Ureter (tissue), 1 donor: ENCODE results near the gene NLGN4Y. TPM values are rescaled to one million over a fixed set of nuclear protein-coding genes. Genes with fewer than 3 reads are reported as not detected.

Experiments
- DNase-seq: peaks from one replicate; pipeline ENCODE4 v3.0.0-alpha.2; 2020; ENCODE audit warnings: low spot score
- total RNA-seq: library from RNA; stranded (reverse); gene quantifications from one replicate; pipeline ENCODE4 v1.2.4, GENCODE V29; 2023
- donor health status: DM: yes; HTN: yes; CAD: no.

NLGN4Y gene
- not detected for total RNA-seq

GRCh38 chrY:14524272-14525231 is at the start of gene NLGN4Y:
Gene NLGN4Y (plus strand): TSS chrY:14524529. CDS start chrY:14622120, 97,591 bp downstream.
- no peak for DNase-seq

GRCh38 chrY:14485935-14486334 is 38.4 kb upstream of the NLGN4Y start:
- DNase-seq, result no peak

GRCh38 chrY:14490226-14490625 is 34.1 kb upstream of the NLGN4Y start:
- DNase-seq, result no peak

DNA sequence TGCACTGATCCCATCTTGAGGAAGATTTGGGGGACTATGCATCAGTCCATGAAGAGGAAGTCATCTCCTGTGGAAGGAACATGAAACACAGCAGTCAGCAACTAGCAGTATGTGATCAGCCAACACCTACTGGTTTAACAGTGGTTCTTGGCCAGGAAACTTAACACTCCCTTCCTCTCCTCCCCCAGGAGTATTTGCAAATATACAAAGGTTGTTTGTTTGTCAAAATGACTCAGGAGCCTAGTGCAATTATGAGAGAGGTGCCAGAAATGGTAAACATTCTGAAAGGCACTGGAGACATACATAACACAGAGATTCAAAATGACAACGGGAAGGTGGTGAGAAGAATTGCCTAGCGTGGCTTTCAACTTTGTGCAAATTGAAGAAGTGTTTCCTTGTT is 26.3 kb upstream of the NLGN4Y start:
- DNase-seq, result no peak

DNA sequence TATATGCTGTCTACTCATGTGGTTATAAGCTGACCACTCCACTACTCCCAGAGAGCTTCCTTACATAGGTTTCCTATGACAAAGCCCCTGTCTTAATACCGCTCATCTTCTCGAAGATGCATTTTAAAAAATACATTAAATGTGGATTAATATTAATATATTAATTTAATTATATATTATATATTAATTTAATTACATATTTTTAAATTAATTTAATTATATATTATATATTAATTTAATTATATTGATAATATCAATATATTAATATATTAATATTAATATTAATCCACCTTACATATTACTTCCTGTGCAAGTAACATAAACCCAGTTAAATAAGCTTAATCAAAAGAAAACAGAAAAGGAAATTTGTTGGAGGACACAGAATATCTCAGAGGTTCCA is 19.7 kb upstream of the NLGN4Y start:
- DNase-seq, result no peak

GRCh38 chrY:14522379-14522950 is 1.9 kb upstream of the NLGN4Y start:
- no peak for DNase-seq

DNA sequence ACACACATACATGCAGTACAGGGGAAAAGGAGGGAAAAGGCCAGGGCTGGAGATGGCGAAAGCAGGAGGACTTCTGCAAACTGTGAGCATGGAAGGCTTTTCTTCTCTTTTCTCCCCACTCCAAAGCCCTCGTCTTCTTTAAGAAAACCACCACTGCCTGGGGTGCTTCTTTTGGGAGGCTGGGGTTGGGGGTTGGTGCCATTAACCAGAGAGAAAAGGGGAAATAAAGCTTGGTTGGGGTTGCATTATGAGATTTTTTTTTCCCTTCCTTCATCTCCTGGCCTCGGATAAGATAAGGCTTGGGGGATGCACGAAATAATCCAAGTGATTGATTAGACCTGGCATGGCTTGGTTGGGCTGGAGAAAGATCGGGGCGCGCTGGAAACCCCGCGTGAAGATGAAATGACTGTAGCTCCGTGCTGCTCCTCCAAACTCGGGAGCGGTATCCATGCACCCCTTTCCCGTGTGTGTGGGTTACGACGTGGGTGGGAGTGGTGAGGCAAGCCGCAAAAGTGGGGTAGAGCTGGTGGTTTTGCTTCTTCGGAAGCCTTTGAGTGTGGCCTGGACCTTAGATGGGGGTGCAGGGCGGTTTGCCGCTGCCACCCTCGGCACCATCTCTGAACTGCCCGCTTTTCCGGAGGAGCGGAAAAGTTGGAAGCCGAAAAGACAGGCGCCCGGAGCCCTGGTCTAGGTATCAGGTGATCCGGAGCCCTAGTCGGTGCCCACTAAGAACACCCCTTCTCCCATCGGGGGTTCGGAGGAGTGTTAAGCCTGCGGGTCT is 648 bp upstream of the NLGN4Y start:
- no peak for DNase-seq

DNA sequence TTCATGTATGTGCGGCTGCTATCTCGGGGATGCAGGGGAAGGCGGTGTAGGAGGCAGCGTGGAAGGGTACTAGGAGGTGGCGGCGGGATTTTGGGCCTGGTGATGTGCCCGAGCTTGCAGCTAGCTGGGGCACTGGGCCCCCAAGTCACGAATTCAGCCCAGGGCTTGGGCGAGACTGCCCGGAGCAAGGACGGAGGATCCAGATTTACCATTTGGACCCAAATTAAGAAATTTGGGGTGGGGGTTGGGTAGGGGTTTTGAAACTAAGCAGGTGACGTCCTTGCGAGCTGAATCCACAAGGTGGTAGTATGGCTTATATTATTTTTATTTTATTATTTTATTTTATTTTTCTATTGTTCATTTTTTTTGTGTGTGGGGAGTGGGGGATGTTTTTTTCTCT is 986 bp downstream of the NLGN4Y start:
- DNase-seq, result no peak

DNA sequence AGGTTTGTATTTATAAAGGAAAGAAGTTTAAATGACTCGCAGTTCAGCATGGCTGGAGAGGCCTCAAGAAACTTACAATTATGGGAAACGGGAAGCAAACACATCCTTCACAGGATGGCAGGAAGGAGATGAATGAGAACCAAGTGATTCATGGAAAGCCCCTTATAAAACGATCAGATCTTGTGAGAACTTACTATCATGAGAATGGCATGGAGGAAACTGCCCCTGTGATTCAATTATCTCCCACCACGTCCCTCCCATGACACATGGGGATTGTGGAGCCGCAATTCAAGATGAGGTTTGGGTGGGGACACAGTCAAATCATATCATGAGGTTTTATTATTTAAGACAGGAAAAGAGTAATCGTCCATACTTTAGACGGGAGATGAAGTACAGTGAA is 4.0 kb downstream of the NLGN4Y start:
- DNase-seq, result no peak

- no peak for DNase-seq
Observed at GRCh38 chrY:14536703-14537102, 12.4 kb downstream of the NLGN4Y start.

- no peak for DNase-seq
Observed at GRCh38 chrY:14543506-14543905, 19.2 kb downstream of the NLGN4Y start.

DNA sequence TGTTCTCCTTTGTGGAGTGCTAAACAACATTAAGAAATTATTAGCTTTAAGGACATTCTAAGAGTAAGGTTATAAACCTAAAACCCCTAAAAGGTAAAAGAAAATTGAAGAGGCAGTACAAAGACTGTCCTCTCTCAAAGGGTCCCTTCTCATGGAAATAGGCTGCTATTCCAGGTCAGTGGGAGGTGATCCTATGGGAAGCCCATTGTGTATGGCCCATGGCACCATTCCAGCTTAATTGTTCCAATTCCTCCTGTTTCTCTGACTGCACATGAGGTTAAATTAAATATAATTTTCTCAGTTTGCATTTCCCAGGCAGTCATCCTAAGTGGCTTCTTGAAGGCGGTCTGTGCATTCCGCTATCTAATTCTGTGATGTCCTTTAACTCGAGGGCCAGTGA is 57.0 kb downstream of the NLGN4Y start:
- no peak for DNase-seq

GRCh38 chrY:14586725-14587124 is 62.4 kb downstream of the NLGN4Y start:
- no peak for DNase-seq

DNA sequence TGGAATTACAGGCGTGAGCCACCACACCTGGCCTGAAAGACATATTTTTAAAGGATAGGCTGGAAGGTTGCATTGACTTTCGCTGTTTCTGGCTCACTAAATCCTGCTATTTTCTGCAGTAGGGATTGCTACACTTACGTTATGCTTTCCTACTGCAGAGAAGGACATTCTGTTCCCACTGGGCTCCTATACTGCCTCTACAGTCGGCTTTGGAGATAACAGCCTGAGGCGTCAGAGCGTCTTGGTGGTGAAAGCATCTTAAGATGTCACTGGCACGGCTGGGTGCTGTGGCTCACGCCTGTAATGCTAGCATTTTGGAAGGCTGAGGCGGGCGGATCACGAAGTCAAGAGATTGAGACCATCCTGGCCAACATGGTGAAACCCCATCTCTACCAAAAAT is 77.0 kb downstream of the NLGN4Y start:
- no peak for DNase-seq

- DNase-seq, result no peak
Observed at GRCh38 chrY:14617625-14618024, 93.3 kb downstream of the NLGN4Y start.

DNA sequence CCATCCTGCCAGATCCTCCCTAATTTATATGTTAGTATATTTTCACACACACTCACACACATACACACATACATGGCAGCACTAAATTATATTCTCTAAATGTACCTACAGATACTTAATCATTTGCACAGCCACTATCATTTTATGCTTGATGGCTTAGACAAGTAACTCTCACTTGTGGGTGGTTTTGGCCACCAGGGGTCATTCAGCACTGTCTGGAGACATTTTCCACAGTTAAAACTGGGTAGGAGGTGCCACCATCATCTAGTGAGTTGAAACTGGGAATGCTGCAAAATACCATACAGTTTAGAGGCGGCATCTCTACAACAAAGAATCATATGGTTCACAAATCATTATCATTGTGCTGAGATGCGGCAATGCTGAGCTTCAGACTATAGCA is 94.2 kb downstream of the NLGN4Y start:
- DNase-seq, result no peak

DNA sequence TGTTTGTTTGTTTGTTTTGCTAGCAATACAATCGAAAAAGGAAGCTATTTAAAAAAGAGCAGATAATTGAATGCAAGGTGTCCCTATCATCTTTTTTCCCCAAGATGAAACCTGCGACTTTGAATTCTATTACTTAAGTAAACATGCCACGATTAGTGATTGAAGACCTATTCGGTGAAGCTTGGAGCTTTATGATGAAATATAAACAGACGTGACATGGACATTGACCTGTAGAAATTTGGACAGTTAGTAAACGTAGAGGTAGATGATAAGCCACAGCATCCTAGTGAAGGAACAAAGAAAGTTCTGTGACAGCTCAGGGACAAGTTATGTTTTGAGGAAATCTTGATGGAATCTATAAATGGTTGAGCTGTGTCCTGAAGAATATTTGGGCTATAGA is 103.9 kb downstream of the NLGN4Y start:
- no peak for DNase-seq

- no peak for DNase-seq
Observed at GRCh38 chrY:14631676-14632075, 107.3 kb downstream of the NLGN4Y start.

- no peak for DNase-seq
Observed at GRCh38 chrY:14633718-14634117, 109.4 kb downstream of the NLGN4Y start.

GRCh38 chrY:14634954-14635353 is 110.6 kb downstream of the NLGN4Y start:
- no peak for DNase-seq

DNA sequence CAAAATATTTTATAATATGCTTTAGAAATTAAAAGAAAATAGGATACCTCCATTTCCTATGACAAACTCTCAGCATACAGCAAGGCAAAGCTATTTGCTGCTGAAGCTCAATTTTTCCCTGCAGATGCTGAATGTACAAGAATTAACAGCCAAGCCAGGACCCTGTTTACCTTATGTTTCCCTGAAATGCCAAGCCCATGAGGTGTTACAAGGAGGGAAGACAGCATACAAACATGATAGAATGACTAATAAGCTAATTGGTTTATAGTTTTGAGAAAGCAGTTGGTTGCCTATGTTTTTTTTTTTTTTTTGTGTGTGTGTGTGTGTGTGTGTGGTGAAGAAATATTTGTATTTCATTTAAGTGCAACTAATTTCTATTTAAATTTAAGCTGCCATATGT is 113.2 kb downstream of the NLGN4Y start:
- DNase-seq, result no peak

GRCh38 chrY:14641853-14642252 is 117.5 kb downstream of the NLGN4Y start:
- DNase-seq, result no peak
